ENCODE results near the gene S100A9.
A peak's percentile ranks its signal among the peaks of the same experiment; 100 is the strongest.
"Not testable (repeated sequence)": the region's sequence is repeated elsewhere in the genome, so short reads cannot be mapped to it uniquely, and the experiment has no call there.

S100A9 gene

GRCh38 chr1:153344718-153345025 is 13.0 kb upstream of the S100A9 start:
- no peak for DNase-seq (ENCODE audit: low read depth in 2 of 2)

GRCh38 chr1:153345187-153346076 is 12.2 kb upstream of the S100A9 start:
- no peak for DNase-seq (ENCODE audit: low read depth in 2 of 2)

GRCh38 chr1:153346077-153346723 is 11.5 kb upstream of the S100A9 start:
- no peak for DNase-seq (ENCODE audit: low read depth in 2 of 2)

- DNase-seq (ENCODE audit: low read depth in 2 of 2), result not testable (repeated sequence)
Observed at GRCh38 chr1:153347049-153347448, 10.6 kb upstream of the S100A9 start.

- no peak for DNase-seq (ENCODE audit: low read depth in 2 of 2)
Observed at GRCh38 chr1:153347856-153348255, 9.8 kb upstream of the S100A9 start.

GRCh38 chr1:153348511-153349362 is 8.9 kb upstream of the S100A9 start, which contains the start of gene PGLYRP4:
Gene PGLYRP4, minus strand, starts transcription at chr1:153348841. Its CDS starts 909 bp downstream, at chr1:153347932.
- no peak for DNase-seq (ENCODE audit: low read depth in 2 of 2)

GRCh38 chr1:153349363-153350320 is 8.0 kb upstream of the S100A9 start:
- no peak for DNase-seq (ENCODE audit: low read depth in 2 of 2)

GRCh38 chr1:153350321-153350957 is 7.2 kb upstream of the S100A9 start:
- no peak for DNase-seq (ENCODE audit: low read depth in 2 of 2)

- DNase-seq (ENCODE audit: low read depth in 2 of 2), result peak in 1 of 2 experiments; percentile 8
Observed at GRCh38 chr1:153352523-153352922, 5.1 kb upstream of the S100A9 start.

- no peak for DNase-seq (ENCODE audit: low read depth in 2 of 2)
Observed at GRCh38 chr1:153353226-153353947, 4.3 kb upstream of the S100A9 start.

- no peak for DNase-seq (ENCODE audit: low read depth in 2 of 2)
Observed at GRCh38 chr1:153354515-153355193, 3.0 kb upstream of the S100A9 start.

GRCh38 chr1:153355445-153356071 is 2.1 kb upstream of the S100A9 start:
- DNase-seq (ENCODE audit: low read depth in 2 of 2), result no peak

- DNase-seq (ENCODE audit: low read depth in 2 of 2), result no peak
Observed at GRCh38 chr1:153356392-153357075, 1.1 kb upstream of the S100A9 start.

GRCh38 chr1:153357076-153357852 is 390 bp upstream of the S100A9 start:
- DNase-seq (ENCODE audit: low read depth in 2 of 2), result no peak

GRCh38 chr1:153358691-153358975 is 979 bp downstream of the S100A9 start:
- DNase-seq (ENCODE audit: low read depth in 2 of 2), result no peak

GRCh38 chr1:153359241-153359640 is 1.6 kb downstream of the S100A9 start:
- DNase-seq (ENCODE audit: low read depth in 2 of 2), result no peak

- DNase-seq (ENCODE audit: low read depth in 2 of 2), result no peak
Observed at GRCh38 chr1:153360190-153360589, 2.5 kb downstream of the S100A9 start.
